Measurements from ENCODE around the gene PLEKHA8.

Gene PLEKHA8

DNA sequence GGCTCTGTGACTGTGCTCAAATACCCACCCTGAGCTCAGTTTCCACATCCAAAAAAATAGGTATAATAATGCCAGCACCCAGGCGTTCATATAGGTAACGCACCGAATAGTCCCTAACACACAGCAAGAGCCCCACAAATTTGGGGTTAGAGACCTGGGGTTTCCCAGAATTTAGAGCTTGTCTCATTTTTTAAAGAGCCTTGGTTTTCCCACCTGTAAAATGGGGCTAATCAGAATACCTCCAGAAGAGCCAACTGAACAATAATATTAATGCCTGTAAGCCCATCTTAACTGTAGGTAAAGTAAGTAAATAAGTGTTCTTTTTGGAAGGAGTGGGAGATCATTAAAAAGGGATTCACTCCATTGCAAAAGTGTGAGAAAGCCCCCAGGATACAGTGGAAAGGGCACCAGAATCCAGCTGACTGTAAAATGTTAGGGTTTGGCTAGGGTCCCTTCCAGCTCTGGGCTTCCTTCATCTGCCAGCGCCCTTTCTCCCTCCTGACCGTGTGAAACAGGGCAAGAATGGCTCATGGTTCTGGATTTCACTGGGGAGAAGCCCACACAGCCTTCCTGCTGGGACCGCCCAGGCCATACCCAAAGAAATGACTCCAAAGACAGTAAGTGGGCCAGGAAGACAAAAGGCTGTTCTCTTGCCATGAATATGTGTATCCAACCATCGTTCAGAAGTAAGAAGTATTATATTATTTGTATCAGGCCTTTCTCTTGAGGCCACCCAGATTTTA, 108.7 kb downstream of the PLEKHA8 start:
- TF ChIP-seq YY1 (IDR thresholded peaks at IDR 0.05; ENCODE audit: insufficient read depth, insufficient read length) (no peak), ZNF274 (IDR thresholded peaks at IDR 0.05; ENCODE audit: low read depth, low read length) (no peak), SUZ12 (IDR thresholded peaks at IDR 0.05; ENCODE audit: extremely low read depth, insufficient read depth, insufficient read length) (no peak)
- Histone ChIP-seq H3K4me3 (ENCODE audit: insufficient read length, low read depth) (peak overlapping the region; percentile 79), H3K36me3 (ENCODE audit: insufficient read depth, insufficient read length, low read length) (no peaks in the 10 kb centered on the region), H3K9ac (ENCODE audit: insufficient read length, low read depth) (peak overlapping the region; percentile 88), H3K9me3 (ENCODE audit: insufficient read depth, low read length) (no peaks in the 10 kb centered on the region), H3K27me3 (ENCODE audit: insufficient read depth, insufficient read length) (peaks cover 53% of the 10 kb centered on the region), H3K4me1 (ENCODE audit: insufficient read depth, insufficient read length) (peaks cover 3% of the 10 kb centered on the region)
- DNase-seq (ENCODE audit: low read depth, low spot score), result no peak

DNA sequence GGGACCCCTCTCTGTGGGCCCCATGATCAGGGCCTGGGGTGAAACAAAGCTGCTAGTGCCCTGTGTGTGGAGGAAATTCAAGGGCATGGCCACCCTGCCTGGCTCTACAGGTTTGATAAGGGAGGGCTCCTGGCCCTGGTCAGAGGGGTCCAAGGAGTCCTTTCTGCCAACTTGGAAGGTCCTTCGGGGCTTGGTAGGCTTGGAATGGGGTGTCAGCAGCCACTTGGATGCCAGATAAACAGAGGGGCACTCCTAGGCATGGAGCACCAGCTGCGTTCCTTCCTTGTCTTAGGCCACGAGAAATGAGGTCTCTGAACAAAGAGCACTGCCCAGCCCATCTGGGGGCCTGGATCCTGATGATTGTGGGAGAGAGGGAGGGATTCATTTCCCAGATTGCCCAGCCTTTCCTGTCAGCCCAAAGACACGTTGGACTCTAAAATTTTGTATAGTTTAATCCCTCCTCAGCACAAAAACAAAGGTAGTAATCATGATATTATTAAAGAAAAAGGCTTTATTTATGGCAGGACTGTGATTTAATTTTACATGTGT, 111.7 kb downstream of the PLEKHA8 start:
- H3K9ac ChIP-seq (ENCODE audit: insufficient read length, low read depth), result no peak overlapping the region
- no peak for DNase-seq (ENCODE audit: low read depth, low spot score)
- TF ChIP-seq YY1 (IDR thresholded peaks at IDR 0.05; ENCODE audit: insufficient read depth, insufficient read length) (no peak), SUZ12 (IDR thresholded peaks at IDR 0.05; ENCODE audit: extremely low read depth, insufficient read depth, insufficient read length) (no peak), ZNF274 (IDR thresholded peaks at IDR 0.05; ENCODE audit: low read depth, low read length) (no peak)

GRCh38 chr7:30140456-30140855, 112.2 kb downstream of the PLEKHA8 start:
- no peaks in the 10 kb centered on the region for H3K36me3 ChIP-seq (ENCODE audit: insufficient read depth, insufficient read length, low read length)
- no peaks in the 10 kb centered on the region for H3K9me3 ChIP-seq (ENCODE audit: insufficient read depth, low read length)
- peaks cover 3% of the 10 kb centered on the region for H3K4me1 ChIP-seq (ENCODE audit: insufficient read depth, insufficient read length)

More for the DNA sequence above, 111.7 kb downstream of the PLEKHA8 start:
- H3K9me3 ChIP-seq (ENCODE audit: insufficient read depth, low read length), result no peaks in the 10 kb centered on the region
- peaks cover 3% of the 10 kb centered on the region for H3K4me1 ChIP-seq (ENCODE audit: insufficient read depth, insufficient read length)
- no peak overlapping the region for H3K4me3 ChIP-seq (ENCODE audit: insufficient read length, low read depth)
- H3K27me3 ChIP-seq (ENCODE audit: insufficient read depth, insufficient read length), result peaks cover 34% of the 10 kb centered on the region
- no peaks in the 10 kb centered on the region for H3K36me3 ChIP-seq (ENCODE audit: insufficient read depth, insufficient read length, low read length)

DNA sequence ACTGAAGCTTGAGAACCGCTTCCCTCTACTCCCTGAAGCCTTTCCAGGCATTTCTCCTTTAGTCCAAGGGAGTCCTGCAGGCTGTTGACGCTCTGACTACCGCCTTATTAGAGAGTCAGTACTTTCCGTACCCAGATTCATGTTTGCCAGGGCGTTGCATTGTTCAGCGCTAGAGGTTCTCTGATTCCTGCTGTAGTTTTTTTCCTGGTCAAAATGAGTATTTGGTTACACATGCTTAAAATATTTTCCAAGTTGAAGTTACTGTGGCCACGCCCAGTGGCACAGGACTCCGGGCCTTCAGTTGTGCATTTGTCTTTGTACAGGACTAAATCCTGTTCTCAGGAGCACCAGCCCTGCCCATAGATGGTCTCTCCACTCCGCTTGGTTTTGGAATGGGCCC, 114.5 kb downstream of the PLEKHA8 start:
- Histone ChIP-seq H3K4me3 (ENCODE audit: insufficient read length, low read depth) (no peak overlapping the region), H3K9me3 (ENCODE audit: insufficient read depth, low read length) (no peaks in the 10 kb centered on the region), H3K9ac (ENCODE audit: insufficient read length, low read depth) (no peak overlapping the region), H3K36me3 (ENCODE audit: insufficient read depth, insufficient read length, low read length) (no peaks in the 10 kb centered on the region), H3K27me3 (ENCODE audit: insufficient read depth, insufficient read length) (peaks cover 7% of the 10 kb centered on the region), H3K4me1 (ENCODE audit: insufficient read depth, insufficient read length) (peaks cover 2% of the 10 kb centered on the region)
- TF ChIP-seq ZNF274 (IDR thresholded peaks at IDR 0.05; ENCODE audit: low read depth, low read length) (no peak), YY1 (IDR thresholded peaks at IDR 0.05; ENCODE audit: insufficient read depth, insufficient read length) (no peak)
- DNase-seq (ENCODE audit: low read depth, low spot score), result no peak

More at GRCh38 chr7:30140456-30140855, 112.2 kb downstream of the PLEKHA8 start:
- Histone ChIP-seq H3K9ac (ENCODE audit: insufficient read length, low read depth) (no peak overlapping the region), H3K27me3 (ENCODE audit: insufficient read depth, insufficient read length) (peaks cover 30% of the 10 kb centered on the region), H3K4me3 (ENCODE audit: insufficient read length, low read depth) (no peak overlapping the region)
- TF ChIP-seq ZNF274 (IDR thresholded peaks at IDR 0.05; ENCODE audit: low read depth, low read length), result no peak
- TF ChIP-seq YY1 (IDR thresholded peaks at IDR 0.05; ENCODE audit: insufficient read depth, insufficient read length), result no peak
- TF ChIP-seq SUZ12 (IDR thresholded peaks at IDR 0.05; ENCODE audit: extremely low read depth, insufficient read depth, insufficient read length), result no peak
- DNase-seq (ENCODE audit: low read depth, low spot score), result no peak

- Histone ChIP-seq H3K4me1 (ENCODE audit: insufficient read depth, insufficient read length) (peaks cover 3% of the 10 kb centered on the region), H3K9ac (ENCODE audit: insufficient read length, low read depth) (no peak overlapping the region), H3K9me3 (ENCODE audit: insufficient read depth, low read length) (no peaks in the 10 kb centered on the region), H3K36me3 (ENCODE audit: insufficient read depth, insufficient read length, low read length) (no peaks in the 10 kb centered on the region), H3K27me3 (ENCODE audit: insufficient read depth, insufficient read length) (peaks cover 3% of the 10 kb centered on the region), H3K4me3 (ENCODE audit: insufficient read length, low read depth) (no peak overlapping the region)
- no peak for TF ChIP-seq ZNF274 (IDR thresholded peaks at IDR 0.05; ENCODE audit: low read depth, low read length)
- TF ChIP-seq YY1 (IDR thresholded peaks at IDR 0.05; ENCODE audit: insufficient read depth, insufficient read length), result no peak
- TF ChIP-seq SUZ12 (IDR thresholded peaks at IDR 0.05; ENCODE audit: extremely low read depth, insufficient read depth, insufficient read length), result no peak
- no peak for DNase-seq (ENCODE audit: low read depth, low spot score)
Measured at GRCh38 chr7:30143748-30144251, 115.6 kb downstream of the PLEKHA8 start.

- Histone ChIP-seq H3K9me3 (ENCODE audit: insufficient read depth, low read length) (no peaks in the 10 kb centered on the region), H3K4me1 (ENCODE audit: insufficient read depth, insufficient read length) (peaks cover 10% of the 10 kb centered on the region), H3K36me3 (ENCODE audit: insufficient read depth, insufficient read length, low read length) (no peaks in the 10 kb centered on the region), H3K9ac (ENCODE audit: insufficient read length, low read depth) (no peak overlapping the region), H3K27me3 (ENCODE audit: insufficient read depth, insufficient read length) (no peaks in the 10 kb centered on the region), H3K4me3 (ENCODE audit: insufficient read length, low read depth) (no peak overlapping the region)
- TF ChIP-seq SUZ12 (IDR thresholded peaks at IDR 0.05; ENCODE audit: extremely low read depth, insufficient read depth, insufficient read length) (no peak), ZNF274 (IDR thresholded peaks at IDR 0.05; ENCODE audit: low read depth, low read length) (no peak), YY1 (IDR thresholded peaks at IDR 0.05; ENCODE audit: insufficient read depth, insufficient read length) (no peak)
- DNase-seq (ENCODE audit: low read depth, low spot score), result no peak
Measured at GRCh38 chr7:30144657-30145306, 116.6 kb downstream of the PLEKHA8 start.

GRCh38 chr7:30145426-30145970, 117.3 kb downstream of the PLEKHA8 start:
- Histone ChIP-seq H3K9me3 (ENCODE audit: insufficient read depth, low read length) (no peaks in the 10 kb centered on the region), H3K9ac (ENCODE audit: insufficient read length, low read depth) (no peak overlapping the region), H3K36me3 (ENCODE audit: insufficient read depth, insufficient read length, low read length) (no peaks in the 10 kb centered on the region), H3K4me1 (ENCODE audit: insufficient read depth, insufficient read length) (peaks cover 10% of the 10 kb centered on the region), H3K27me3 (ENCODE audit: insufficient read depth, insufficient read length) (no peaks in the 10 kb centered on the region), H3K4me3 (ENCODE audit: insufficient read length, low read depth) (no peak overlapping the region)
- DNase-seq (ENCODE audit: low read depth, low spot score), result no peak
- no peak for TF ChIP-seq SUZ12 (IDR thresholded peaks at IDR 0.05; ENCODE audit: extremely low read depth, insufficient read depth, insufficient read length)
- TF ChIP-seq ZNF274 (IDR thresholded peaks at IDR 0.05; ENCODE audit: low read depth, low read length), result no peak
- TF ChIP-seq YY1 (IDR thresholded peaks at IDR 0.05; ENCODE audit: insufficient read depth, insufficient read length), result no peak

Measured in NT2/D1 (cell line).